ENCODE results near the gene SLC16A8. TPM values are rescaled to one million over a fixed set of nuclear protein-coding genes. Genes with fewer than 3 reads are reported as not detected.

SLC16A8 gene
- total and polyA plus RNA-seq, 2 of the 13 experiments (the other 11 are each of a cell fraction or from before 2014, with no cell fraction given) = not detected

DNA sequence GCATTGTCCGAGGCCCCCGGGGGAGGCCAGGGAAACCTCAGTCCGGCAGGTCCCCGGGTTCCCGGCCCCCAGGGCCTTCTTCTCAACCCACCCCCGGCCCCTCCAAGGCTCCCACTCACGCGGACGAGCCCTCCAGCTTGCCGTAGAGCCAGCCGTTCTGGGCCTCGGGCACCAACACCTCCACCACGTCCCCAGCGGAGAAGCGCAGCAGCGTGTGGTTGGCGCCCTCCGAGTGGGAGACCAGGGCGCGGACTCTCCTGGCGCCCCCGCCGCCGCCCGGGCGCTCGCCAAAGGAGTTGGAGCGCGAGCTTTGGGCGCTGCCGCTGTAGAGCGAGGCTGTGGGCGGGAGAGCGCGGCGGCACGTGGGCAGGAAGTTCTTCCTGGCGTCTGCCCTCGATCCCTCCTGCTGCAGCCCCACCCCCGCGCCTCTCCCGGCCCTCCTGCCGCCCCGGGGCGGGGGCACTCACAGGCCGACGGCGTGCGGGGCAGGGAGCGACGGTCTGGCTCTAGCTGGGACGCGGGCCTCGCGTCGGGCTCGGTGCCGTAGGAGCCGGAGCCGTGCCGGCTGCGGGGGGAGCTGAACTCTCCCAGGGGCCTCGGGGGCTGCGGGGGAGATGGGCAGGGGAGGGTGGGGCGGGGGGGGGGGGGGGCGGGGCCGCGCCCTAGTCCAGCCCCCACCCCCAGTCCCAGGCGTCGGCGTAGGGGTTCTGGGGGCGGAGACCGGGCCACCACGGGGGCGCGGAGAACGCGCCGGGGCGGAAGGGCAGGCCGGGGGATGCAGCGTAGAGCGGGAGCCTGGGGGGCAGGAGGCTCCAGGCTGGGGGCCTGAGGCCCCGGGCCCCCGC, 4.9 kb upstream of the SLC16A8 start:
- no peaks in the 10 kb centered on the region for H3K9me3 ChIP-seq (ENCODE audit: low read length)
- ATAC-seq (no peak), DNase-seq (ENCODE audit: low spot score) (no peak), FAIRE-seq (no peak)
- CTCF ChIA-PET (ENCODE audit: low intra/inter-chr PET ratio, low total read pairs) = no interaction called here
- WGBS (ENCODE audit: low lambda C conversion rate) = 97% methylated on average over 77 of the region's 85 CpGs
- H3K4me1 ChIP-seq (ENCODE audit: insufficient read depth, low read length) = no peaks in the 10 kb centered on the region
- no peaks in the 10 kb centered on the region for H3K79me2 ChIP-seq (ENCODE audit: insufficient read depth, low read length)
- no peak overlapping the region for H3K27ac ChIP-seq (ENCODE audit: extremely low read length, insufficient read depth, low read length)
- intact Hi-C loops (cut with micrococcal nuclease; ENCODE audit: unreplicated experiment) = no loop called here
- H2AFZ ChIP-seq (ENCODE audit: low read length) = no peak overlapping the region
- POLR2A ChIA-PET = no interaction called here
- peaks cover 12 to 26% of the 10 kb centered on the region in 2 experiments; a peak in 4 of 5 replicates for H3K36me3 ChIP-seq (replicated peaks in 1 of 2; ENCODE audit: control insufficient read depth in 1 of 2, insufficient read depth in 2 of 2, low read length in 2 of 2)
- H3K9ac ChIP-seq (ENCODE audit: insufficient read depth, low read depth, low read length) = no peak overlapping the region
- H4K20me1 ChIP-seq (ENCODE audit: insufficient read depth, low read length) = no peaks in the 10 kb centered on the region
- no TSS peak for BruUV-seq (replicated peaks)
- H3K27me3 ChIP-seq (ENCODE audit: control insufficient read depth in 1 of 2, insufficient read depth in 2 of 2, low read length in 2 of 2) = no peaks in the 10 kb centered on the region
- no peak overlapping the region for H3K4me3 ChIP-seq (replicated peaks in 1 of 3; ENCODE audit: insufficient read depth in 1 of 3, low read depth in 2 of 3, low read length in 3 of 3)
- TF ChIP-seq, protein P1, sequence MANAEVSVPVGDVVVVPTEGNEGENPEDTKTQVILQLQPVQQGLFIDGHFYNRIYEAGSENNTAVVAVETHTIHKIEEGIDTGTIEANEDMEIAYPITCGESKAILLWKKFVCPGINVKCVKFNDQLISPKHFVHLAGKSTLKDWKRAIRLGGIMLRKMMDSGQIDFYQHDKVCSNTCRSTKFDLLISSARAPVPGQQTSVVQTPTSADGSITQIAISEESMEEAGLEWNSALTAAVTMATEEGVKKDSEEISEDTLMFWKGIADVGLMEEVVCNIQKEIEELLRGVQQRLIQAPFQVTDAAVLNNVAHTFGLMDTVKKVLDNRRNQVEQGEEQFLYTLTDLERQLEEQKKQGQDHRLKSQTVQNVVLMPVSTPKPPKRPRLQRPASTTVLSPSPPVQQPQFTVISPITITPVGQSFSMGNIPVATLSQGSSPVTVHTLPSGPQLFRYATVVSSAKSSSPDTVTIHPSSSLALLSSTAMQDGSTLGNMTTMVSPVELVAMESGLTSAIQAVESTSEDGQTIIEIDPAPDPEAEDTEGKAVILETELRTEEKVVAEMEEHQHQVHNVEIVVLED (CRISPR knock-in tag; IDR thresholded peaks at IDR 0.05; ENCODE audit: borderline replicate concordance) = no peak
- TF ChIP-seq GABPB1 (CRISPR knock-in tag; IDR thresholded peaks at IDR 0.05) (no peak), CENPT (CRISPR knock-in tag; IDR thresholded peaks at IDR 0.05; ENCODE audit: low read depth) (no peak), ZZZ3 (CRISPR knock-in tag; IDR thresholded peaks at IDR 0.05; ENCODE audit: borderline replicate concordance) (no peak), ZNF879 (CRISPR knock-in tag; IDR thresholded peaks at IDR 0.05) (no peak), ZMYM3 (CRISPR knock-in tag; IDR thresholded peaks at IDR 0.05) (no peak), ZNF749 (CRISPR knock-in tag; IDR thresholded peaks at IDR 0.05; ENCODE audit: borderline replicate concordance) (no peak), ZIK1 (CRISPR knock-in tag; IDR thresholded peaks at IDR 0.05; ENCODE audit: borderline replicate concordance, low read depth) (no peak), RFX5 (IDR thresholded peaks at IDR 0.05; ENCODE audit: low read depth, low read length) (no peak)
- TF ChIP-seq, protein P2, sequence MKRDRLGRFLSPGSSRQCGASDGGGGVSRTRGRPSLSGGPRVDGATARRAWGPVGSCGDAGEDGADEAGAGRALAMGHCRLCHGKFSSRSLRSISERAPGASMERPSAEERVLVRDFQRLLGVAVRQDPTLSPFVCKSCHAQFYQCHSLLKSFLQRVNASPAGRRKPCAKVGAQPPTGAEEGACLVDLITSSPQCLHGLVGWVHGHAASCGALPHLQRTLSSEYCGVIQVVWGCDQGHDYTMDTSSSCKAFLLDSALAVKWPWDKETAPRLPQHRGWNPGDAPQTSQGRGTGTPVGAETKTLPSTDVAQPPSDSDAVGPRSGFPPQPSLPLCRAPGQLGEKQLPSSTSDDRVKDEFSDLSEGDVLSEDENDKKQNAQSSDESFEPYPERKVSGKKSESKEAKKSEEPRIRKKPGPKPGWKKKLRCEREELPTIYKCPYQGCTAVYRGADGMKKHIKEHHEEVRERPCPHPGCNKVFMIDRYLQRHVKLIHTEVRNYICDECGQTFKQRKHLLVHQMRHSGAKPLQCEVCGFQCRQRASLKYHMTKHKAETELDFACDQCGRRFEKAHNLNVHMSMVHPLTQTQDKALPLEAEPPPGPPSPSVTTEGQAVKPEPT (CRISPR knock-in tag; IDR thresholded peaks at IDR 0.05; ENCODE audit: low read depth) = no peak
- TF ChIP-seq, protein P3, sequence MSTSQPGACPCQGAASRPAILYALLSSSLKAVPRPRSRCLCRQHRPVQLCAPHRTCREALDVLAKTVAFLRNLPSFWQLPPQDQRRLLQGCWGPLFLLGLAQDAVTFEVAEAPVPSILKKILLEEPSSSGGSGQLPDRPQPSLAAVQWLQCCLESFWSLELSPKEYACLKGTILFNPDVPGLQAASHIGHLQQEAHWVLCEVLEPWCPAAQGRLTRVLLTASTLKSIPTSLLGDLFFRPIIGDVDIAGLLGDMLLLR (CRISPR knock-in tag; IDR thresholded peaks at IDR 0.05) = no peak
- TF ChIP-seq, protein P4, sequence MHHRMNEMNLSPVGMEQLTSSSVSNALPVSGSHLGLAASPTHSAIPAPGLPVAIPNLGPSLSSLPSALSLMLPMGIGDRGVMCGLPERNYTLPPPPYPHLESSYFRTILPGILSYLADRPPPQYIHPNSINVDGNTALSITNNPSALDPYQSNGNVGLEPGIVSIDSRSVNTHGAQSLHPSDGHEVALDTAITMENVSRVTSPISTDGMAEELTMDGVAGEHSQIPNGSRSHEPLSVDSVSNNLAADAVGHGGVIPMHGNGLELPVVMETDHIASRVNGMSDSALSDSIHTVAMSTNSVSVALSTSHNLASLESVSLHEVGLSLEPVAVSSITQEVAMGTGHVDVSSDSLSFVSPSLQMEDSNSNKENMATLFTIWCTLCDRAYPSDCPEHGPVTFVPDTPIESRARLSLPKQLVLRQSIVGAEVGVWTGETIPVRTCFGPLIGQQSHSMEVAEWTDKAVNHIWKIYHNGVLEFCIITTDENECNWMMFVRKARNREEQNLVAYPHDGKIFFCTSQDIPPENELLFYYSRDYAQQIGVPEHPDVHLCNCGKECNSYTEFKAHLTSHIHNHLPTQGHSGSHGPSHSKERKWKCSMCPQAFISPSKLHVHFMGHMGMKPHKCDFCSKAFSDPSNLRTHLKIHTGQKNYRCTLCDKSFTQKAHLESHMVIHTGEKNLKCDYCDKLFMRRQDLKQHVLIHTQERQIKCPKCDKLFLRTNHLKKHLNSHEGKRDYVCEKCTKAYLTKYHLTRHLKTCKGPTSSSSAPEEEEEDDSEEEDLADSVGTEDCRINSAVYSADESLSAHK (CRISPR knock-in tag; IDR thresholded peaks at IDR 0.05; ENCODE audit: borderline replicate concordance) = no peak
- TF ChIP-seq, protein P5, sequence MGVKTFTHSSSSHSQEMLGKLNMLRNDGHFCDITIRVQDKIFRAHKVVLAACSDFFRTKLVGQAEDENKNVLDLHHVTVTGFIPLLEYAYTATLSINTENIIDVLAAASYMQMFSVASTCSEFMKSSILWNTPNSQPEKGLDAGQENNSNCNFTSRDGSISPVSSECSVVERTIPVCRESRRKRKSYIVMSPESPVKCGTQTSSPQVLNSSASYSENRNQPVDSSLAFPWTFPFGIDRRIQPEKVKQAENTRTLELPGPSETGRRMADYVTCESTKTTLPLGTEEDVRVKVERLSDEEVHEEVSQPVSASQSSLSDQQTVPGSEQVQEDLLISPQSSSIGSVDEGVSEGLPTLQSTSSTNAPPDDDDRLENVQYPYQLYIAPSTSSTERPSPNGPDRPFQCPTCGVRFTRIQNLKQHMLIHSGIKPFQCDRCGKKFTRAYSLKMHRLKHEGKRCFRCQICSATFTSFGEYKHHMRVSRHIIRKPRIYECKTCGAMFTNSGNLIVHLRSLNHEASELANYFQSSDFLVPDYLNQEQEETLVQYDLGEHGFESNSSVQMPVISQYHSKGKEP (CRISPR knock-in tag; IDR thresholded peaks at IDR 0.05) = no peak
- TF ChIP-seq, protein P6, sequence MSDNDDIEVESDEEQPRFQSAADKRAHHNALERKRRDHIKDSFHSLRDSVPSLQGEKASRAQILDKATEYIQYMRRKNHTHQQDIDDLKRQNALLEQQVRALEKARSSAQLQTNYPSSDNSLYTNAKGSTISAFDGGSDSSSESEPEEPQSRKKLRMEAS (IDR thresholded peaks at IDR 0.05) = no peak
- H3K4me2 ChIP-seq (ENCODE audit: low read depth, low read length) = no peak overlapping the region
- in situ Hi-C loops (cut with HindIII; ENCODE audit: extremely low pct_ligation_motif_present, low pct_unique_long_range_greater_than_20kb) = no loop called here
